Eye (tissue), 1 donor: ENCODE data around the gene THAP11.
"Not testable (repeated sequence)": the region's sequence is repeated elsewhere in the genome, so short reads cannot be mapped to it uniquely, and the experiment has no call there.

Experiments used
- DNase-seq: peaks from one replicate; pipeline ENCODE4 v3.0.0-alpha.2; 2015

The THAP11 gene

GRCh38 chr16:67837190-67837589 lies 4.9 kb upstream of the THAP11 start:
- not testable (repeated sequence) for DNase-seq

- DNase-seq: no peak
These were observed 4.3 kb upstream of the THAP11 start for GRCh38 chr16:67837811-67838210.

GRCh38 chr16:67841198-67841815 lies 813 bp upstream of the THAP11 start:
- DNase-seq: no peak

- peak; percentile 81 for DNase-seq
These were observed 606 bp downstream of the THAP11 start for GRCh38 chr16:67842509-67843342.

GRCh38 chr16:67843343-67843765 lies 1.2 kb downstream of the THAP11 start:
- no peak for DNase-seq

- DNase-seq: no peak
These were observed 2.4 kb downstream of the THAP11 start for GRCh38 chr16:67844497-67844896.

- no peak for DNase-seq
These were observed 3.4 kb downstream of the THAP11 start for GRCh38 chr16:67845291-67846062.

- no peak for DNase-seq
These were observed 3.9 kb downstream of the THAP11 start for GRCh38 chr16:67846063-67846319.

GRCh38 chr16:67846320-67847063 lies 4.4 kb downstream of the THAP11 start, which contains the start of gene NUTF2:
Gene NUTF2, plus strand, starts transcription at chr16:67846933. Its CDS starts 18,198 bp downstream, at chr16:67865131.
- peak; percentile 99 for DNase-seq

GRCh38 chr16:67847064-67847861 lies 5.1 kb downstream of the THAP11 start, which contains the start of gene CENPT:
Gene CENPT, minus strand, starts transcription at chr16:67847693. Its CDS starts 13,834 bp downstream, at chr16:67833859.
- peak; percentile 42 for DNase-seq

- DNase-seq: no peak
These were observed 6.0 kb downstream of the THAP11 start for GRCh38 chr16:67848118-67848517.

- no peak for DNase-seq
These were observed 11.6 kb downstream of the THAP11 start for GRCh38 chr16:67853670-67854069.

- no peak for DNase-seq
These were observed 13.7 kb downstream of the THAP11 start for GRCh38 chr16:67855789-67856188.

GRCh38 chr16:67856927-67857546 lies 14.9 kb downstream of the THAP11 start:
- DNase-seq: no peak

GRCh38 chr16:67857547-67858233 lies 15.6 kb downstream of the THAP11 start:
- DNase-seq: peak; percentile 30

- DNase-seq: no peak
These were observed 16.4 kb downstream of the THAP11 start for GRCh38 chr16:67858500-67858899.

- DNase-seq: no peak
These were observed 18.7 kb downstream of the THAP11 start for GRCh38 chr16:67860589-67861398.

GRCh38 chr16:67861877-67862276 lies 19.8 kb downstream of the THAP11 start:
- DNase-seq: no peak

- DNase-seq: no peak
These were observed 20.8 kb downstream of the THAP11 start for GRCh38 chr16:67862623-67863583.
